Measurements from ENCODE around the gene TMEM117.
A peak's percentile ranks its signal among the peaks of the same experiment; 100 is the strongest.

Gene TMEM117

DNA sequence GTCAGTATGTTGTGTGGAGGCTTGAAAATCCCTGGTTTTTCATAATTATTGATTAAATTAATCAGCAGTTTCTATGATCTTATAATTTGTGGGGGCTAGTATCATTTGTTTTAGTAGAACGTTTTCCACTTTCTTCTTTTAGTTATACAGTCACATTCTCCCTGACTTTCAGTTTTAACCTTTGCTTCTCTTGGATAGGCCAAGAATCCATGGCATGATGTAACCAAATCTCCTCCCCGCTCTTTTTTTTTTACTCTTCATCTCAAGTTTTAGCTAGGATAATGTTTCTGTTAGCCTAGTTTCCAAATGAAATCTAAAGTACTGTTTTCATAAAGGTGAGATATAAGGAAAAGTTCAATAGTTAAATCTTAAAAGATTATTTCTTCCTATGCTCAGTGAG lies 106.5 kb downstream of the TMEM117 start:
- Mint-ChIP-seq H3K9me3 (no peaks in the 10 kb centered on the region), H3K4me3 (no peak overlapping the region), H3K27ac (no peak overlapping the region), H3K36me3 (no peaks in the 10 kb centered on the region), H3K4me1 (no peaks in the 10 kb centered on the region)
- no peak for DNase-seq (ENCODE audit: low spot score in 2 of 2)
- ATAC-seq = no peak

DNA sequence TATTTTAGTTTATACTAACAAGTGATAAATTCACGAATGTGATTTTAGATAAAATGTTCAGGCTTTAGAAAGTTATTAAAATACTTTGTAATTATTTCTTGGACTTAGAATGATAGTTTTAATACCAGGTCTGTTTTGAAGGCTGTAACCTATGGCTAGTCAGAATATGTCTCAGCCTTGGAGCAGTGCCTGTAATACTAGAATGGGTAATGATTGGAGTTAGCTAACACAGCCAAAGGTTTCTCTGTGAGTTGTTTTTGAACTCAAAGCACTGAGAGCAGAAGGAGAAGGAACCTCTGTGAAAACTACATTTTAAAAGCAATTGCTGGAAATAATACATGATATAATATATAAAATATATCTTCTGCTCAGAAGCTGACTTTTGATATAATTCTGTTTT lies 110.1 kb downstream of the TMEM117 start:
- Mint-ChIP-seq H3K4me3 (no peak overlapping the region), H3K27ac (no peak overlapping the region), H3K9me3 (no peaks in the 10 kb centered on the region), H3K4me1 (no peaks in the 10 kb centered on the region), H3K36me3 (no peaks in the 10 kb centered on the region)
- no peak for DNase-seq (ENCODE audit: low spot score in 2 of 2)
- no peak for ATAC-seq

DNA sequence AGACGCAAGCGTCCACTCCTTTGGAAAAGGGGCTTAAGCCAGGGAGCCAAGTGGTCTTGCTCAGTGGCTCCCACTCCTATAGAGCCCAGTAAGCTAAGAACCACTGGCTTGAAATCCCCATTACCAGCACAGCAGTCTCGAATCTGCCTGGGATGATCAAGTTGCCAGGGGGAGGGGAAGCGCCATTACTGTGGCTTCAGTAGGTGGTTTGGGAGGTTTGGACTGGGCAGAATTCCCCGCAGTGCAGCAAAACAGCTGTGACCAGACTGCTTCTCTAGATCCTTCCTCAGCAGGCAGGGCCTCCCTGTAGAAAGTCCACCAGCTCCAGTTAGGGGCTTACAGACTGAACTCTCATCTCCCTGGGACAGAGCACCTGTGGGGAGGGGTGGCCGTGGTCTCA lies 115.4 kb downstream of the TMEM117 start:
- Mint-ChIP-seq H3K36me3 (no peaks in the 10 kb centered on the region), H3K27ac (no peak overlapping the region), H3K9me3 (peaks cover 3% of the 10 kb centered on the region), H3K4me1 (peaks cover 10% of the 10 kb centered on the region), H3K4me3 (no peak overlapping the region)
- DNase-seq (ENCODE audit: low spot score in 2 of 2) = no peak
- ATAC-seq = no peak

DNA sequence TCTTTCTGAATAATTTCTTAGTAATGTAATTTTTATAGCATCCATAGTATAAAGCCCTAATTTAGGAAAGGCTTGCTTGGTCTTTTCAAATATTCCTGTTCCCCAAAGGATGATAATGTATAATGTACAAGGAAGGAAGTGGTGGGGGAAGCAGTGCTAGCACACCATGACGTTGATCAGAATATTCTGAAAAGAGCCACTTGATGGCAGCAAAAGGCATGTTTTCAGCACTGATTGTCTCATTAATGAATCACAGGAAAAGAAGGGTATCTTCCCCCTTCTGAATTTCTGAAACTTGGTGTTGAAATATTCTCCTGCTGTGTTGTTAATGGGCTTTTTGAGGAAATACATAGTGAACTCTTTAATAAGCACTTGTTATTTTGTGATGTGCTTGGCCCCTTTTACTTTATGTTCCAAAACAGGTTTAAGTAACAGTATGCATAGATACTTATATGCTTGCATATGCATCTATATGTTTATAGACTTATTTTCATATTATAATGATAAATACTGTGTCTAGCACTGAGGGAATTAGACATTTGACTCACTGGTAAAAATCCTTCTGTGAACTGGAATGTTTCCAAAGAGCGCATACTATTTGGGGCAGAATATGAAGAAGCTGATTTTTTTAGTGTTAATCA lies 122.0 kb downstream of the TMEM117 start:
- Mint-ChIP-seq H3K4me1 (peaks cover 10% of the 10 kb centered on the region), H3K9me3 (peaks cover 3% of the 10 kb centered on the region), H3K36me3 (no peaks in the 10 kb centered on the region), H3K27ac (no peak overlapping the region), H3K4me3 (no peak overlapping the region)
- ATAC-seq (peak; percentile 65), DNase-seq (ENCODE audit: low spot score in 2 of 2) (no peak)

DNA sequence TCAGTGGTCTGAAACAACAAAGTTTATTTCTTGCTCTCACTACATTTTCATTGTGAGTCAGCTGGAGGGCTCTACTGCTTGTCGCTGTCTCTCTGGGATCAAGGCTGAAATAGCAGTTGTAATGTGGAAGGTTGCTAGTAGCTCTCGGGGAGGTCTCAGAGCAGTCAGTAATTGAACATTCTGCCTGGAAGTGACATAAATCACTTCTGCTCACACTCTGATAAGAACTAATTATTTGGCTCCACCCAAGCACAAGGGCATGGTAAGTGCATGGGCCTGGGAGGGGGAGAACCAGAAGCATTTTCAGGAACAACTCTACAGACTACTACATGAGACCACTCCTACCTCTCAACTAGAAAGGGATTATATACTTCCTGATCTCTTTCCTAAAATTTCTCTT lies 128.2 kb downstream of the TMEM117 start:
- Mint-ChIP-seq H3K27ac (no peak overlapping the region), H3K9me3 (no peaks in the 10 kb centered on the region), H3K36me3 (no peaks in the 10 kb centered on the region), H3K4me3 (no peak overlapping the region), H3K4me1 (no peaks in the 10 kb centered on the region)
- DNase-seq (ENCODE audit: low spot score in 2 of 2) (no peak), ATAC-seq (no peak)

DNA sequence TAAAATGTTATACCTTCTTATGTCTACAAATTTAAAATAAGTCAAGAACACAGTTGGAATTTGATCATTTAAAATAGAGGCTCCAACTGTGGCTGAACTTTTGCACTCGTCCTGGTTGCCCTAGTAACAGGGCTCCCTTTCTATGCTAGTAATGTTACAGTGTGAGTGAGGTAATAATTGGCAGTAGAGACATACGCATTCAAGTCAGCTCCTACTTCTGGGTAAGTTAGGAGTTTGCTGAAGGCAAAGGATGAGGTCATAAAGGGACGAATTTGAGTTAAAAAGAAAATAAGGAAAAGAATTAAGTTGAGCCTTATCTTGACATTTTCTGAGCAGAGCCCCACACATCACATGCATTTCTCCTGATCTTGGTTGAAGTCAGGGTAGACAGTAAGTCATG lies 129.1 kb downstream of the TMEM117 start:
- no peaks in the 10 kb centered on the region for H3K4me1 Mint-ChIP-seq
- no peak for DNase-seq (ENCODE audit: low spot score in 2 of 2)
- H3K27ac Mint-ChIP-seq = no peak overlapping the region

DNA sequence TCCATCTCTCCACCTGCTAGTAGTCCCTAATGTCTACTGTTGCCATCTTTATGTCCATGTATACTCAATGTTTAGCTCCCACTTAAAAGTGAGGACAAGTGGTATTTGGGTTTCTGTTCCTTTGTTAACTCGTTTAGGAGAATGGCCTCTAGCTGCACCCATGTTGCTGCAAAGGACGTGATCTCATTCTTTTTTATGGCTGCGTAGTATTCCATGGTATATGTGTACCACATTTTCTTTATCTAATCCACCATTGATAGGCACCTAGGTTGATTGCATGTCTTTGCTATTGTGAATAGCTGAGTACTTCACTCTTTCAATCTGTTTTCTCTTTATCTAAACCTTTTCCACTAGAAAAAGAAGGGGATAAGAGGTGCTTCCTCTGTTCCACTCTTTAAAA lies 130.0 kb downstream of the TMEM117 start:
- no peaks in the 10 kb centered on the region for H3K9me3 Mint-ChIP-seq

More for the DNA sequence above, 129.1 kb downstream of the TMEM117 start:
- no peak for ATAC-seq
- Mint-ChIP-seq H3K36me3 (no peaks in the 10 kb centered on the region), H3K4me3 (no peak overlapping the region), H3K9me3 (no peaks in the 10 kb centered on the region)

DNA sequence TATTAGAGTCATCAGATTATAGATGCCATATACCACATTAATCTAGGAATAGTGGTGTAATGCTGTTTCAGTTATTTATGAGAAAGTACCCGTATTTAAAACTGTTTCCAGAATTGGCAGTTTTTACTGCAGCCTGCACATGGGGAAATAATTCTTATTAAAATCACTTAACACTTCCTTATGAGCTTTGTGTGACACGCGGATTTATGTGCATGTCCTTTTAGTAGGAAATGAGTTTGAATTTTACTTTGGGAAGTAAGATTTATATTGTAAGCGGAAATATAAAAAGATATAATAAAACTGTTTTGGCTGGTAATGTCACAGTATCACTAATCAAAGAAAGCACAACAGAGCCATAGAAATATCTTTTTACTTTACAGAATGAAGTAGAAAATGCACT lies 132.9 kb downstream of the TMEM117 start:
- no peak for DNase-seq (ENCODE audit: low spot score in 2 of 2)
- Mint-ChIP-seq H3K9me3 (no peaks in the 10 kb centered on the region), H3K36me3 (no peaks in the 10 kb centered on the region), H3K4me3 (no peak overlapping the region), H3K4me1 (no peaks in the 10 kb centered on the region), H3K27ac (no peak overlapping the region)
- no peak for ATAC-seq

More for the DNA sequence above, 130.0 kb downstream of the TMEM117 start:
- Mint-ChIP-seq H3K27ac (no peak overlapping the region), H3K4me1 (no peaks in the 10 kb centered on the region), H3K36me3 (no peaks in the 10 kb centered on the region), H3K4me3 (no peak overlapping the region)
- ATAC-seq = no peak
- no peak for DNase-seq (ENCODE audit: low spot score in 2 of 2)

DNA sequence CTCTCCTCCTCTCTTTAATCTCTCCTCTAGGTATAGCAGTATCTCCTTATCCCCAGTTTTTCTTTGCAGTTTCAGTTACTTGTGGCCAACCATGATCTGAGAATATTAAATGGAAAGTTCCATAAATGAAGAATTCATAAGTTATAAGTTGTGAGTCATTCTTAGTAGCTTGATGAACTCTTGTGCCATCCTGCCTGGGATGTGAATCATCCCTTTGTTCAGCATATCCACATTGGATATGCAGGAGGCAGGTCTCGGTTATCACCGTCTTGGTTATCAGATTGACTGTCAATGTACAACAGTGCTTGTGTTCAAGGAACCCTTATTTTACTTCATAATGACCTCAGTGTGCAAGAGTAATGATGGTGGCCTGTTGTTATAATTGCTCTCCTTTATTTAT lies 134.0 kb downstream of the TMEM117 start:
- DNase-seq (ENCODE audit: low spot score in 2 of 2) (no peak), ATAC-seq (no peak)
- no peaks in the 10 kb centered on the region for H3K9me3 Mint-ChIP-seq
- H3K36me3 Mint-ChIP-seq = no peaks in the 10 kb centered on the region
- no peak overlapping the region for H3K27ac Mint-ChIP-seq
- H3K4me3 Mint-ChIP-seq = no peak overlapping the region
- H3K4me1 Mint-ChIP-seq = no peaks in the 10 kb centered on the region

DNA sequence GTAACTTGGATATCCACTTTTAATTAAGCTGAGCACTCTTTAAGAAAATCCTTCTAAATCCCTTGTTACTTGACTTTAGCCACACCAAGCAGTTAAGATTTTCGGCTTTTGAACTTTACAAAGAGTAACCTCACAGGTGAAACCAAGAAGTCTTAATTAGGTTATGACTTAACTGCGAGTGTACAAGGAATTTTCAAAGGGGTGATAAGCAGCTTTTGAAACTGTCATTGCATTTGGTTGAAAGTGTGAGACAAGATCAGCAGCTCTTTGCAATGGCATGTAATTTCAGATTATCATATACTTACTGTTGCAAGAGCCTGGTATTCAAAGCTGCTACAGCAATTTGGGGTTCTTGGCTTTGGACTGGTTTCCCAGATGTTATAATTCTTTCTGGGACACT lies 137.5 kb downstream of the TMEM117 start:
- Mint-ChIP-seq H3K4me1 (no peaks in the 10 kb centered on the region), H3K36me3 (no peaks in the 10 kb centered on the region), H3K27ac (no peak overlapping the region), H3K4me3 (no peak overlapping the region), H3K9me3 (no peaks in the 10 kb centered on the region)
- no peak for ATAC-seq
- DNase-seq (ENCODE audit: low spot score in 2 of 2) = no peak

DNA sequence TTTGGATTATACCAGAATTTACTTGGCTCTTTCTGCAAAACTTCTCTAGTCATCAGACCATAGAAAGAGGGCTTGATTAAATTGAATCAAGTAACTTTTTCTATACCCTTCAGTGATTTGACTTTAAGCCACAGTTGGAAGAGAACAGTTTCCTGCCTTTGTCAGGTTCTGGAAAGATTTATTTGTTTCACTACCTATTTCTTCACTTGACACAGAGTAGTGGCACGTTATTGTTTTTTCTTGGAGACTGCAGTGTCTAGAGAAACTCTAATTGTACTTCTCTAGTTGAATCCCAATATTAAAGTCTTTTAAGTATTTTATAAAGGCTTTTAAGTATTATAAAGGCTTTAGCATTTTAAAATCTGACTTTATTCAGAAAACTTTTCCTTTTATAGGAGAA lies 138.1 kb downstream of the TMEM117 start:
- Mint-ChIP-seq H3K9me3 (no peaks in the 10 kb centered on the region), H3K4me1 (no peaks in the 10 kb centered on the region), H3K4me3 (no peak overlapping the region), H3K36me3 (no peaks in the 10 kb centered on the region), H3K27ac (no peak overlapping the region)
- DNase-seq (ENCODE audit: low spot score in 2 of 2) (no peak), ATAC-seq (no peak)

DNA sequence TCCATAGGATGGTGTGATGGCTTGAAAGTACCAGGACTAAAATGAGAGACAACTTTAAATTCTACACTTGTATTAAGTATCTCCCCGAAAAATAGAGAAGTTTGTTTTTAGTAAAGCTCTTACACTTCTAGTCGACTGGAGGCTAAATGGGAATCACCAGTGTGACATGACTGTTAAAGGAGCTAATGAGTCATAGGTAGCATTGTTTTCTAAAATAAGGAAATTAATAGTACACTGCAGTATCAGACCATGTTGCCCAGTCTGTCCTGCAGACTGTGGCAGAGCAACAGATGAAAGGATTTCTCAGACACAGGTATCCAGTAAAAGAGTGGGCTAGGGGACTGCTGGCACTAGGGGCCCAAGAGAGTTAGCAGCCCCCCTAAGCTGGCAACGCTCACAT lies 140.1 kb downstream of the TMEM117 start:
- ATAC-seq (no peak), DNase-seq (ENCODE audit: low spot score in 2 of 2) (no peak)
- Mint-ChIP-seq H3K27ac (no peak overlapping the region), H3K36me3 (no peaks in the 10 kb centered on the region), H3K9me3 (no peaks in the 10 kb centered on the region), H3K4me1 (no peaks in the 10 kb centered on the region), H3K4me3 (no peak overlapping the region)

DNA sequence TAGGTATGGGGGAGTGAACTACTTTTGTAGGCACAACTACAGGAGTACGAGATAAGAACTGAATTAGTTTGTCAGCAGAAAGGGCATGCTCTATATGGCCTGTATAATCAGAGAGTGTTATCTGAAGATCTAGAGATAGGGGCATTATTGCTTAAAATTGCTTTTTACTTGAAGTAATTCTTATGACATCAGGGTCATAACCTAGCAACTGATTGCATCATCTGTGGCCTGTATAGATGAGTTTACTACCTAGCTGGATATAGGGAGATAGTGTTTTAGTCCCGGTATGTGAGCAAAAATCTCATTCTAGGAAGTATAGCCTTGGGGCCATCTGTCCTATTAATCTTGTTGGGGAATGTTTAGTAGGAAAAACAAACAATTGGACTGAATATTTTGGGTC lies 142.7 kb downstream of the TMEM117 start:
- Mint-ChIP-seq H3K27ac (no peak overlapping the region), H3K9me3 (no peaks in the 10 kb centered on the region), H3K4me1 (no peaks in the 10 kb centered on the region), H3K4me3 (no peak overlapping the region), H3K36me3 (no peaks in the 10 kb centered on the region)
- ATAC-seq (no peak), DNase-seq (ENCODE audit: low spot score in 2 of 2) (no peak)

DNA sequence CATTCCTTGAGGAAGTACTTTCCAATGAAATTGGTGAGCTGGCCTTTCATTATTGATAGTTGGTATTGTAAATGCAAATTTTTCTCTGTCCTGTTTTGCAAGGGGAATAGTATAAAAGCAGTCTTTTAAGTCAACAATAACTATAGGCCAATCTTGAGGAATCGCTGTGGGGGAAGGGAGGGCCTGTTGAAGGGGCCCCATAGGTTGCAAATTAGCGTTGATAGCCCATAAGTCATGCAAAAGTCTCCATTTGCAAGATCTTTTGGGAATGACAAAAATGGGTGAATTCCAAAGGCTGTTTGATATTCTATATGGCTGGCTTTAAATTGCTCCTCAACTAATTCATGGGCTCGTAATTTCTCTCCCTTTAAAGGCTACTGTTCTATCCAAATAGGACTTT lies 143.6 kb downstream of the TMEM117 start:
- no peaks in the 10 kb centered on the region for H3K36me3 Mint-ChIP-seq
- H3K4me3 Mint-ChIP-seq = no peak overlapping the region
- no peak for ATAC-seq
- no peaks in the 10 kb centered on the region for H3K9me3 Mint-ChIP-seq
- H3K4me1 Mint-ChIP-seq = no peaks in the 10 kb centered on the region
- no peak overlapping the region for H3K27ac Mint-ChIP-seq
- no peak for DNase-seq (ENCODE audit: low spot score in 2 of 2)

DNA sequence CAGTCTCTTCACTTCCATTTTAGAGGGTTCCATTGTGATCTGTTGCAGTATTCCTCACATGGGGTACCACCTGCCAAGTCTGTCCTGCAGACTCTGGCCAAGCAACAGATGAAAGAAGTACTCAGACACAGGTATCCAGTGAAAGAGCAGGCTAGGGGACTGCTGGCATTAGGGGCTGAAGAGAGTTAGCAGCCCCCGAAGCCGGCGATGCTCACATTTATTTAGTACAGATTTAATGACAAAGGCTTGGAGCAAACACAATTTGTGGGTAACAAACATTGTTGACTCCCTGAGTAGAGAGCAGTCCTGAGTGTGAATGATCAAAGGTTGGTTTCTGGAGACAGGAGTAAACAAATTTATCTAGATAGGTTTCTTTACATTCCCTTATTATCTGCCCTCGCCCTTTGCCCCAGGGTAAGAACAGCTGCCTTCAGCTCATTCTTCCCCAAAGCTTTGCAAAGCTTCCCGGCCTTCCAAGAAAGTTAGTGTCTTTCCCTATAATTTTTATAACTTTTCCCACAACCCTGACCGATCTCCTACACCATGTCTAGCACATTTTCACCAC lies 144.8 kb downstream of the TMEM117 start:
- no peak overlapping the region for H3K27ac Mint-ChIP-seq
- DNase-seq (ENCODE audit: low spot score in 2 of 2) (no peak), ATAC-seq (no peak)
- H3K9me3 Mint-ChIP-seq = no peaks in the 10 kb centered on the region
- H3K36me3 Mint-ChIP-seq = no peaks in the 10 kb centered on the region
- no peak overlapping the region for H3K4me3 Mint-ChIP-seq
- no peaks in the 10 kb centered on the region for H3K4me1 Mint-ChIP-seq

DNA sequence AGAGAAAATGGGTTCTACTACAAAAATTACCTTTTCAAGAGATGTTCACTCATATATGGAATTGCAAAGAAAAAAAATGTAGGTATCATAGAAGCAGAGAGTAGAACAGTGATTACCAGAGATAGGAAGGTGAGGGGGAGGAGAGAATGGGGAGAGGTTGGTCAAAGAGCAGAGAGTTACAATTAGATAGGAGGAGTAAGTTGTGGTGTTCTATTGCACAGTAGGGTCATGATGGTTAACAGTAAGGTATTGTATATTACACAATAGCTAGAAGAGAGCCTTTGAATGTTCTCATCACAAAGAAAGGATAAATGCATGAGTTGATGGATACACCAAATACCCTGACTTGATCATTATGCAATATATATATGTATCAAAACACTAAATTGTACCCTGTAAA lies 145.8 kb downstream of the TMEM117 start:
- Mint-ChIP-seq H3K4me3 (no peak overlapping the region), H3K9me3 (no peaks in the 10 kb centered on the region), H3K36me3 (no peaks in the 10 kb centered on the region), H3K4me1 (no peaks in the 10 kb centered on the region), H3K27ac (no peak overlapping the region)
- no peak for DNase-seq (ENCODE audit: low spot score in 2 of 2)
- ATAC-seq = no peak

DNA sequence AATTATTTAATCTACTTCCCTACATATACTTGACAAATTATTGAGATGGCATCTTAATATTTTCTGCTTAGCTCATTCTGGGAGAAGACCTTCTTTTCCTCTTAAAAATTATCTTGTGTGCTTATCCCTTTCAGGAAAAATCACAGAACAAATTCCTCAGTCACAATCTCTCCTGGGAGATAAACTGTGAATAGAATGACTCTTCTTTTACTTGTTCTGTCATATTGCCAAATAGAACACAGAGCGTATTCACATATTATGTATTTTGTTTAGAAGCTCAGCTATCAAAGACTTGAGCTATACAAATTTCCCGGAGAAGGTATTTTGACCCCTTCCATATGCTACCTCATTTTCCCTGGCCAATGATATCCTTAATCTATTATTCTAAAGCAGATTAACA lies 146.7 kb downstream of the TMEM117 start:
- Mint-ChIP-seq H3K4me1 (no peaks in the 10 kb centered on the region), H3K9me3 (no peaks in the 10 kb centered on the region), H3K27ac (no peak overlapping the region), H3K36me3 (no peaks in the 10 kb centered on the region), H3K4me3 (no peak overlapping the region)
- ATAC-seq = no peak
- no peak for DNase-seq (ENCODE audit: low spot score in 2 of 2)
